Posterior vena cava (tissue), 2 donors: ENCODE data around the gene LY6G5B. TPM values are rescaled to one million over a fixed set of nuclear protein-coding genes. Genes with fewer than 3 reads are reported as not detected.
A peak's percentile ranks its signal among the peaks of the same experiment; 100 is the strongest.

Source experiments
- DNase-seq: peaks from one replicate; pipeline ENCODE4 v3.0.0-alpha.2; 2020; ENCODE audit warnings: low spot score
- intact Hi-C, 2 donors: fragments of 100-400 bp; cut with DNase I; formaldehyde crosslinking; loops; one replicate each; pipeline versions ENCODE4 v1.14.1 to v1.14.2; 2022 to 2023
- total RNA-seq, 2 donors: library from RNA; stranded (reverse); fragmentation: NEBNext Ultra II Directional; extraction: Animal tissue kit (Norgen Biotek cat#: 25700); gene quantifications; one replicate each; pipeline ENCODE4 v1.2.1, GENCODE V29; 2021
- donor health status: DM: yes; HTN: yes; CAD: no.
- donor health status: DM: yes; HTN: yes; CAD: no.

LY6G5B gene
- total RNA-seq, 2 donors from 2014 or later, result 9.5 to 9.8 TPM

DNA sequence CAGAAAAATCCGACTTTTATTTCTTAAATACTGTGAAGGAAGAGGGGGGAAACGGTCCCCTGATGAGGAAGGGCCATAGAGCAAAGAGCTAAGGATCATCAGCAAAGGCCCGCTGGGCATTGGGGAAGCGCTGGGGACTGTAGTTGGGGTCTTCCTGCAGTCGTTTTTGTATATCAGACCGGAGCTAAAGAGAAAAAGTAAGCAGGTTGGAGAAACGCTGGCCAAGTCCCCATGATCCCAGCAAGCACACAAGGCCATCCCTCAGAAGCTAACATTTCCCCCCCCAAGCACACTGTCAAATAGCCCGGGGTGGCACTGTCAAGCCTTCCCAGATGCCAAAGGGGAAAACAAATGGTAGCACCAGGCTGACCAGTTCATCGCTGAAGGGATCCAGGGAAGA is 30.7 kb upstream of the LY6G5B start:
- intact Hi-C loops, result no loop called here

DNA sequence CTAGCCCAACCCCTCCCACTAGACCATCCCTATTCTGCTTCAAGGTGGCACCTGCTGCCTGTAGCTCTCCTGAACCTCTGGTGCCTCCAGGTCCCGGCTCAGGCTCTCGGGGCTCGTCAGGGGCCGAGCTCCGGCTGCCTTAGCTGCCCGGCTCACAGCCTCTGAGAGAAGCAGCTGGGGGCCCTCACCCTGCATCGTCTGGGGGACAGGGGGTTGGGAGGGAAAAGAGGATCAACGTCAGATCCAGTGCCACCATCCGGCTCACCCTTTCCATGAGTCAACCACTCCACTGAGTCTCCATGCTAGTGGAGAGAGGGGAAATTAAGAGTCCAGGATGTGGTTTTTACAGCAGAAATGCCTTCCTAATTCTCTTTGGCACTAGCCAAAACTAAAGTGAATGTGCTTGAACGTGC is 30.3 kb upstream of the LY6G5B start:
- peak; percentile 66 for DNase-seq
- intact Hi-C loops, result no loop called here

More for the DNA sequence above, 30.7 kb upstream of the LY6G5B start:
- peak; percentile 38 for DNase-seq

DNA sequence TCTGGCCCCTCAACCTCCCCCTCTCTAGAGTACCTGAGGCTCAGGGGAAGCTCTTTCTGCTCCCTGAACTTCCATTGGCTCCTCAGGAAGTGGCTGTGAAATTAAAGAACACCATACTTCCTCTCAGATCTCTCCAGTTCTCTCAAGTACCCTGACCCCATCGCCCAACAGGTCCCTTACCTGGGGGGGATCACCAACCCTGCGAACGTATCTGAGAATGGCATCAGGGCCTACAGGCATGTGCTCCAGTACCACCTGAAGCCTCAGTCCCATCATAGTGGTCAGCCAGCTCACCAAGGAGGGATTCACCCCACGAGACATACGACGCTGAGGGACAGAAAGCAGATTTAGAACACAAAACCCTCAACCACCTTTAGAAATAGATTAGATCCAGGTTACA is 29.2 kb upstream of the LY6G5B start:
- intact Hi-C loops, result no loop called here
- peak; percentile 66 for DNase-seq

DNA sequence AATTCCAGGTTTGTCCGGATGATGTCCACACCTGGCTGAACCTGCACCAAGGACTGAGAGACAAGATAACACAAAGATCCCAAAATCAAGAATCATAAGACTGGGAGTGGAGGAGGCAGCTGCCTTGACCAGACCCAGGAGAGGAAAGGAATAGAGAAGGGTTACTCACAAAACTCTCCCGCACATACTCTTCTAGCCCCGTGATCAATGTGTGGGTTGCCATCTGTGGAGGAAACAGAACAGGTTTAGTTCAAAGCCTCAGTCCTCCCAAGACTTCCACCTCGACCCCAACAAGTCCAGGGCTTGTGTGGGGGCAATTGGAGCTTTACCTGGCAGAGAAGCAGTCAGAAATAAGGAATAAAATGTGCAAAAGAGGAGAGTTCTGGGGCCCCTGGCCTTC is 28.4 kb upstream of the LY6G5B start:
- DNase-seq, result no peak
- intact Hi-C loops, result no loop called here

DNA sequence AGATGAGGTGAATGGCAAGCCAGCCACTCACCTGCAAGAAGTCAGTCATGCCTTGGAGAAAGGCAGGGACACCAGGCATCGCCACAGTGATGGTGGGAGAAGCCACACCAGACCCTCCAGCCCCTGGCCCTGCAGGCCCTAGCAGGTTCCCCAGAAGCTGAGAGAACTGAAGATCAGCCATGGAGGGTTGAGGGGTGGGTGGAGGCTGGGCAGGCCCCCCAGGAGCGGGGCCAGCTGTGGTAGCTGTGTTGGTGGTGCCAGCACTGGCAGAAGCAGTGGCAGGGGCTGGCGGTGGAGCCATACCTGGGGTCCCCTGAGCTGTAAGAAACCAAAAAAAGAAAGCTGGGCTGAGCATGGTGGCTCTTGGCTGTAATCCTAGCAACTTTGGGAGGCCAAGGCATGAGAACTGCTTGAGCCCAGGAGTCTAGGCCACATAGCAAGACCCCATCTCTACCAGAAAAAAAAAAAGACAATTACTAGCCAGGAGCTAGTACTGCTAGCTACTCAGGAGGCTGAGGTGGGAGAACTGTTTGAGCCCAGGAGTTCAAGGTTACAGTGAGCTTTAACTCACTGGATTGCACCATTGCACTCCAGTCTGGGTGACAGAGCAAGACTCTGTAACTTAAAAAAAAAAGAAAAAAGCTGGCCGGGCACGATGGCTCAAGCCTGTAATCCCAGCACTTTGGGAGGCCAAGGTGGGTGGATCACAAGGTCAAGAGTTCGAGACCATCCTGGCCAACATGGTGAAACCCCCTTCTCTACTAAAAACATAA is 26.8 kb upstream of the LY6G5B start:
- intact Hi-C loops, result no loop called here
- no peak for DNase-seq

DNA sequence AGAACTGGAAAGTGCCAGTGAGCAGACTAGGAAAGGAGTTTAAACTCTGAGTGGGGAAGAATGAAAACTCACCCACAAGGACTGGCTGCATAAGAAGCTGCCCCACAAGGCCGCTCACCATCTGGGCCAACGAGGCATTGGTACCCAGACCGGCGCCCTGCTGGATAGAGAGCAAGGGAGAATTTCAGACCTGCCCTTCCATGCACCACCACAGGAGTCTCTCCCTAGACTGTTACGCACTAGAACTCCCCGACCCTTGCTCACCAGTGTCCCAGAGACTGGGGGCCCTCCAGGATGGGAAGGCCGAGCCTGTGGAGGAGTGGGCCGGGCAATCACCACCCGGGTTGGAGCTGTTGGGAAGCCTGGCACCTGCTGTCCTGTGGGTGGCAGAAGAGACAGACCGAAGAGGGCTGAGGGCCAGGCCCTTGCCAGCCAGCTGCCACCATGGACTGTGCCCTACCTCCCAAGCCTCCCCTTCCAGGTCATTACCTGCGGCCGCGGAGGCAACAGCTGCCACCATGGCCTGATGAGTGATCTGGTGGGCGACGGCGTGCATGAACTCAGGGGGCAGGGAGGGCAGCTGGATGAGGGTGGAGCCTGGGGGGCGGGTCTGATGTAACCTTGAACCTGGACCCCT is 25.8 kb upstream of the LY6G5B start:
- intact Hi-C loops, result no loop called here
- DNase-seq, result no peak

DNA sequence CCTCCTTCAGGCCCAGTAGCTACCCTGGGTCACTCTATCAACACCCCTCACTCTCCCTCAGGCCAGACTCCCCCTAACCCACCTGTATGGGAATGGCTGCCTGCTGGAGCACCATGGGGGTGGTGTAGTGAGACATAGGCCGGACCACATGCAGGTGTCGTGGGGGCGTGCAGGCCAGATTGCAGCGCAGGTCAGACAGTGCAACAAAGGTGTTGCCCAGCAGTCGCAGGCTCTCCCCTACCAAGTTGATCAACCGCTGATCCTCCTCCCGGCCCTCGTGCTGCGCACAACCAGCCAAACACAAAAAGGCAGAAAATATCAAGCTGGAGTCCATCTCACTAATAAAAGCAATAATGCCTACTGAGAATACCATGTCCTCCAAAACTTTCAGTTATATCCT is 24.5 kb upstream of the LY6G5B start:
- intact Hi-C loops, result no loop called here
- no peak for DNase-seq

DNA sequence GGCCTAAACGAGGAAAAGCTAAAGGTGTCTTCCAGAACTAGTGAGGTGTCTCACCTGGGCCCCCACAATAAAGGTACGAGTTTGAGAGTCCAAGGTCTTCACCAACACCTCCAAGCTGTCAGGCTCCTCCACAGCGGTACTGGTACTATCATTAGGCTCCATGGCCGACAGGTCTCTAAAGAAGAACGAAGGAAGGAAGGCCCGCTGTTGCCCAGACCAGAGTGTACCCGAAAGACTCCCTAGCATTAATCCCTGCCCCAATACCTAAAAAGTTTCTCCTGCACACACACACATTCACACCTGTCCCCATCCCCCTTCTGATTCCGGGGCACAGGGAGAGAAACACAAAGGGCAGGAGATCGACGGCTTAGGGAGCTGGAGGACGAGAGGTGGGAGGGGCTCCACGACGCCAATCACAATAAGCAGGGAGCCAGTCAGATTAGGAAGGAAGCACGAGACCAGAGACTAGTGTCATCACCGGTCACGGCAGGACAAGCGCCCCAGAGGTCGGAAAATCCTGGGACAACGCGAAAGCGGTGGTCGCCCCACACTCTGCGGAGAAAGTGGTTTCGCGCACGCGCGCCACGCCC is 18.1 kb upstream of the LY6G5B start:
- peak; percentile 92 for DNase-seq
- intact Hi-C loops, result no loop called here

DNA sequence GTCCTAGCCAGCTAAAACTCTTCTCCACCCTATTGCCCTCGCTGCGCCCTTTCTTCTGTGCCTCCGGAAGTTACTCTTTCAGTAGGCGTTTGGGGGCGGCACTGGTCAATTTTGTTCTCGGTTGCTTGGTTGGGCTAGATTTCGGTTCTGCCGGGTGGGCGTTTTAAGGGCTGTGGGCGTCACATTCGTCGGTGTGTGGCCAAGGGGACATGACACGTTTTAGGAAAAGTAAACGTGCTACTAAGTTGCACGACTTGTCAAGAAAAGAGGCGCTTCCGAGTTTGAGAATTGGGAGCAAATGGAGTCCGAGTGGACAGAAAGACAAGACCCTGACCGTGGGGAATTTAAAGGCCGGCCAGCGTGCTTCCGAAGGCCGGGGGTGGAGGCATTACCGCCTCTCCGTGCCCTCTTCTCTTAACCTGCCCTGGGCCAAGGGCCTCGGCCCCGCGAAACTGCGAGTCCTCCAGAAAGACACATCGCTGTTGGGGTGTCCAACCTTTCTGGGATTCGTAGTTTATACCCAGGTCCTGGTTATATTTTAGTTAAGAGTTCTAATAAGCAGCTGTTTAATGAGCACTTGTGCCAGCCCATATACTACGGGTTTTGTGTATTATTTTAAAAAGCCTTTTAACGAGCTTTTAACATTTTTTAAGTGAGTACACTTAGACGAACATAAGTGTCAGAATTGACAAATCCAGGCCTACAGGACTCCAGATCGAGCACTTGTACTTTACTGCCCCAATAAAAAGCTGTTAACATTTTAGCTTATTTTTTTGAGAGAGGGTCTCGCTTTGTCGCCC is 16.7 kb upstream of the LY6G5B start:
- peak; percentile 94 for DNase-seq
- intact Hi-C loops, result no loop called here

DNA sequence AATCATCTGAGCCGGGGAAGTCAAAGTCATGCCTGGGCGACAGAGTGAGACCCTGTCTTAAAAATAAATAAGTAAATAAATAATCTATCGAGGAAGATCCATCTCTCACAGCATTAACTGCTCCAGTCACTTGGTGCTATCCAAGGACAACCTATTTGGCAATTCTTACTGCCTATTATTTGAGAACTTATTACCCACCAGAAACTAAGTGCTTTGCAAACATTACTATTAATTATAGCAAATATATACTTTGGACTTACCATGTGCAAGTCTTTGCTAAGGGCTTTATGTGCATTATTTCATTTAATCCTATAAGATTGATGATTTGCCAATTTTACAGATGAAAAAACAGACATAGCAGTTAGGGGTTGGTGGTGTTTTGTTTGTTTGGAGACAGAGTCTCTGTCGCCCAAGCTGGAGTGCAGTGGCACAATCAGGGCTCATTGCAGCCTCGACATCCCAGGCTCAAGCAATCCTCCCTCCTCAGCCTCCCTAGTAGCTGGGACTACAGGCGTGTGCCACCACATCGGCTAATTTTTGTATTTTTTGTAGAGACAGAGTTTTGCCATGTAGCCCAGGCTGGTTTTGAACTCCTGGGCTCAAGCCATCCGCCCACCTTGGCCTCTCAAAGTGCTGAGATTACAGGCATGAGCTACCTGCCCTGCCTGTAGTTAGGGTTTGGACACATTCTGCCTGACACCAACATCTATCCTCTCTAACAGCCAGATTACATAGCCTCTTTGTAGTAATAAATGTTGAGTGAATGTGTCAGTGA is 15.0 kb upstream of the LY6G5B start:
- DNase-seq, result no peak
- intact Hi-C loops, result no loop called here

DNA sequence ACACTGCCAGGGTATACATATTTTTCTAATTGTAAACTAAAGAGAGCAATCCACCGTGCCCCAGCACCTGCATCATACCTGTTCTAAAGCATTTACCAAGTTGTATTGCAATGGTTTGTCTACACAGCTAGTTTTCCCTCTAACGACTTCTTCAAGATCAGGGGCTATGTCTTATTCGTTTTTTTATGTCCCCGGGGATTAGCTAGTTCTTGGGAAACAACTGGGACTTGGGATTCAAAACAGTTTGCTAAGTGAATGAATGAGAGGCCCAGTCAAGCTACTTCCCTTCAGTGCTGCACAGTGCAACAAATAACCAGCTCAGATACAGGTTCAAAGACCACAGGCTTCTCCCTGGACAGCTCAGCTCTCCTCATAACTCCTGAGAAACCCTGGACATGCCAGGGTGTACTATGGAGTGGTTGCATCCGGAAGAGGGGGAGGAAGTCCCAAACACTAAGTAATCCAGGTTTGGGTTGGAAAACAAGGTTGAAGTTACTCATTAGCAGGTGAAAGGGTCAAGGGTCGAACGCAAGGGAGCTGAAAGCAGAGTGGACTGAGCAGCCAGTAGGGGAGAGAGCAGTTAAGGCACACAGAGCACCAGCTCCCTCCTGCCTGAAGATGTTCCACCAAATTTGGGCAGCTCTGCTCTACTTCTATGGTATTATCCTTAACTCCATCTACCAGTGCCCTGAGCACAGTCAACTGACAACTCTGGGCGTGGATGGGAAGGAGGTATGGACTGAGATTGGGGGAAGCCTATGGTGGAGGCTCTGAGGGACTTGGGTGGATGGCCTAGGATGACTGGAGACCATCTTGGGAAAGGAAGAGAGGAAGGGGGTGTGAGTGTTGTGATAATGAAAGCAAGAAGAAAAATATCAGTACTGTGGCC is 14.2 kb upstream of the LY6G5B start, which contains the start of gene APOM:
Gene APOM, plus strand, starts transcription at position 546 of the 889 bp plus-strand sequence. Its CDS starts 73 bp downstream, at position 619.
- DNase-seq, result no peak
- intact Hi-C loops, result no loop called here

DNA sequence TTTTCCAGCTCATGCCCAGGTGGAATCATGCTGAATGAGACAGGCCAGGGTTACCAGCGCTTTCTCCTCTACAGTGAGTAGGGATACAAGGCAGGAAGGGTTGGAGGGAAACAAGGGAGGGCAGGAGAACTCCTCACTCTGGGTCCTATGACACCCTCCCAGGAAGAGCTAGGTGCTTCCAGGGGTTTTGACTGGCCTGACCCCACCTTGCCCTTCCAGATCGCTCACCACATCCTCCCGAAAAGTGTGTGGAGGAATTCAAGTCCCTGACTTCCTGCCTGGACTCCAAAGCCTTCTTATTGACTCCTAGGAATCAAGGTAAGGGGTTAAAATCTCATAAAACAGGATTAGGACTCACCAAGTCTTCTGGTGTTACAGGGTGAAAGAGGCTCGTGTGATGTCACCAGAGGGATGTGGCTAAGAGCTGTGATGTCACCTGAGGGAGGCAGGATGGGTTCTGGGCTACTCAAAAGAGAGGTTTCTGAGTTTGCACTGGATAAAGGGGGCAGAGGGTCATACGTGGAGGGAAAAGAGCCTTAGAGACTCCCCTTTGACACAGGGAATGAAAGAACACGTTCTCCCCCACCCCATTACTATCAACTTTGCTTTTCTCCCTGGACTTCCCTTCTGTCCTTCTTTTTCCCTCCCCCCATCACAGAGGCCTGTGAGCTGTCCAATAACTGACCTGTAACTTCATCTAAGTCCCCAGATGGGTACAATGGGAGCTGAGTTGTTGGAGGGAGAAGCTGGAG is 12.2 kb upstream of the LY6G5B start:
- DNase-seq, result no peak
- intact Hi-C loops, result no loop called here

DNA sequence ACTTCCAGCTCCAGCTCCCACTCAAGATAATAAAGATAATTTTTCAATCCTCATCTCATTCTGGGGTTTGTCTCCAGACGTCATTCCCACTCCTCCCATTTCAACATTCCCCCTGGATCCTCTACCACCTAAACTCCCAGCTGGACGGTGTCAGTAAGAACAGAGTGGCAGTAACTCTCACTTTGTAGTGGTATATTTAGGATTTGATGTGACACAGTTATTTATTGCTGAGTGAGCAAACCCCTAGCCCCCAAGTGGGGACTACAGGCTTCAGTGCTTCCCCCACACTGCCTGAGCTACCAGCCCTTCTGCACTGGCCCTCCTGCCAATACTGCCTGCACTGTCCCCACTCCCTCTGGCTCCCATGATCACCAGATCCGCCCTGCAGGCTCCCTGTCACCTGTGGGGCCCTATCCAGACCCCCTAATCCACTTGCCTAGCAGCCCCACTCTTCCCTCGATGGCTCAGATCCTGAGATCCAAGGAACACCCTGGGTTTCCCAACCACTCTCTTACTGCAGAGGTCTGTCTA is 11.6 kb upstream of the LY6G5B start:
- intact Hi-C loops, result no loop called here
- no peak for DNase-seq

DNA sequence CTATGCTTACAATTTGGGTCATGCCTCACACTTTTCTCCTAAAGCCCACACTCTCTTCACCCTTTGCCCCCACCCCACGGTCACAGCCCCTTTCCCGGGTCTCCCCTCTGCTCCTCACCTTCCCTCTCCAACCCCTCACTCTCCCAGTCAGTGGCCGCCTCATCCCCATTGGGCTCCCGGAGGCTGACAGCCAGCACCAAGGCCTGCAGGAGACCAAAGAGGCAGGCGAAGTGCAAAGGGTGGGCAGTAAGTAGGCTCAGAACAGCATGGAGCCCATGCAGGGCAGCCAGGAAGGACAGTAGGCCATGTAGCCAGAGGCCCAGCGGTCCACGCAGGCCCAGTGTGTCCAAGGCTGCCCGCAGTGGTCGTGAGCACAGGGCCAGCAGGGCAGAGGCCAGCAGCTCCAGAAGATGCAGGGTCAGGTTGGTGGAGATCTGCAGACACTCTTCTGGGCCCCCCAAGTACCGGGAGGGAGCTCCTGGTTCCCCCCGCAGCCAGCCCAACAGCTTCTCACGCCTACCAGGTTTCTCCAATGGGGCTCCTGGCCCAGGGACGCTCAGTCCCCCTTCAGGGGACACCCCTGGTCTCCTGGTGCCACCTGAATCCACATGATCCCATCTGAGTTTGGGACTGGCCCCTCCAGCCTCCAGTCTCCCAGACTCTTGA is 10.7 kb upstream of the LY6G5B start:
- intact Hi-C loops, result no loop called here
- no peak for DNase-seq

DNA sequence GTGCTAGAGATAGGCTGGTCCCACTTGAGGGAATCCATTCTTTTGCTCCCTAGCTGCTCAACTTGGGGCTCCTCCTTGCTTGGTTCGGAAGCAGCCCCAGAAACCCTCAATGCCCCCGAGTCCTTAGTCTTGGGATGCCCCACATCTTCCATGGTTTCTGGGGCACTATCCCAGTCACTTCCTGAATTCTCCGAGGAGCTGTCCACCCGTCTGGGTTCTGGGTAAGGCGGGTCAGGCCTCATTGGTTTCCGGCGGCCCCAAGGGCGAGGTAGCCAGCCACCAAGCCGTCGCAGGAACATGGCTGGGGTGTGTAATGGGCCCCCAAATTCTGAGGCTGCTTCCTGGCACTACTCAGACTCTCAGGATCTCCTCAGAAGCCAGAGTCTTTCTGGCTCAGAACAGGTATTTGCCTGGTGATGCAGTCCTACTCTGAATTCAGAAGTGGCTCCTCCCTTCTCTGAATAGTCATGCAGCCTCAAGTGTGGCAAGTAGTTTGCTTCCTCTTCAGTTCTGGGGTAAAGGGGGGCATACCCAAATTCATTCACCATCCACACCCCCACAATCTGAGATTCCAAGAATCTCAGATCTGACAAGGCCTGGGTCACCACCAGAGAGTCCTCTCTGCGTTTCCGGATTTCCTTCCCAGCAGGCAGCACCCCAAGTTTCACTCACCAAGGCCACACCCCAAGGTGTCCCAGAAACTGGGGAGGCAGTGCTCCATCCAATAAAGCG is 10.0 kb upstream of the LY6G5B start:
- DNase-seq, result no peak
- intact Hi-C loops, result no loop called here
